Karpas-422 (cell line): ENCODE data around the gene PPM1F. TPM values are rescaled to one million over a fixed set of nuclear protein-coding genes. Genes with fewer than 3 reads are reported as not detected.

ENCODE experiments used
- DNase-seq: peaks from one replicate; pipeline ENCODE4 v3.0.0-alpha.2; 2015
- H2AFZ ChIP-seq: fragments of 200-600 bp; sonication (generic); 2 replicates; pipeline ENCODE4 v1.6.1; 2014; ENCODE audit warnings: antibody characterized with exemption, low read length, mixed read lengths
- H3K27ac ChIP-seq: fragments of 200-600 bp; sonication (generic); 2 replicates; pipeline ENCODE4 v1.5.1; 2014; ENCODE audit warnings: mild to moderate bottlenecking, low read length, moderate library complexity
- H3K27me3 ChIP-seq: fragments of 200-600 bp; sonication (generic); 2 replicates; pipeline ENCODE4 v1.6.1; 2014; ENCODE audit warnings: low read length, mixed read lengths
- H3K36me3 ChIP-seq: fragments of 200-600 bp; sonication (generic); 2 replicates; pipeline ENCODE4 v1.6.1; 2014; ENCODE audit warnings: low read length, mixed read lengths; ENCODE audit not compliant: insufficient read depth
- H3K4me1 ChIP-seq: fragments of 200-600 bp; sonication (generic); 2 replicates; pipeline ENCODE4 v1.6.1; 2014; ENCODE audit warnings: mild to moderate bottlenecking, low read length, mixed read lengths
- H3K4me2 ChIP-seq: fragments of 200-600 bp; sonication (generic); 2 replicates; pipeline ENCODE4 v1.6.1; 2014; ENCODE audit warnings: low read length, low read depth, mild to moderate bottlenecking; ENCODE audit not compliant: poor library complexity, severe bottlenecking
- H3K4me3 ChIP-seq: fragments of 200-600 bp; sonication (generic); 2 replicates; pipeline ENCODE4 v1.5.1; 2014; ENCODE audit warnings: mild to moderate bottlenecking, antibody characterized with exemption, low read length, mixed read lengths
- H3K79me2 ChIP-seq: fragments of 200-600 bp; sonication (generic); 2 replicates; pipeline ENCODE4 v1.6.1; 2014; ENCODE audit warnings: mild to moderate bottlenecking, low read length, mixed read lengths
- H3K9ac ChIP-seq: fragments of 200-600 bp; sonication (generic); 2 replicates; pipeline ENCODE4 v1.6.0; 2014; ENCODE audit warnings: low read length
- H3K9me2 ChIP-seq: fragments of 200-600 bp; sonication (generic), shearing (Covaris generic); replicated peaks from 2 replicates; pipeline ENCODE4 v1.6.0; 2014; ENCODE audit warnings: mild to moderate bottlenecking, low read length, moderate library complexity; ENCODE audit not compliant: insufficient read depth
- H3K9me3 ChIP-seq: fragments of 300-700, 200-600 bp; sonication (generic); 2 replicates; pipeline ENCODE4 v1.6.1; 2014; ENCODE audit warnings: low read length, mixed read lengths
- H4K20me1 ChIP-seq: fragments of 200-600 bp; sonication (generic); 2 replicates; pipeline ENCODE4 v1.6.1; 2014; ENCODE audit warnings: mild to moderate bottlenecking, antibody characterized with exemption, low read length, low read depth; ENCODE audit not compliant: insufficient read depth
- total RNA-seq: library from RNA; depleted of rRNA; stranded (reverse); fragments of >200 nt; shearing (Covaris generic); gene quantifications from 2 replicates; pipeline ENCODE4 v1.2.3, GENCODE V29; 2014; ENCODE audit warnings: low replicate concordance

PPM1F gene
- total RNA-seq, 1 experiment from 2014 or later: 21.1 TPM

DNA sequence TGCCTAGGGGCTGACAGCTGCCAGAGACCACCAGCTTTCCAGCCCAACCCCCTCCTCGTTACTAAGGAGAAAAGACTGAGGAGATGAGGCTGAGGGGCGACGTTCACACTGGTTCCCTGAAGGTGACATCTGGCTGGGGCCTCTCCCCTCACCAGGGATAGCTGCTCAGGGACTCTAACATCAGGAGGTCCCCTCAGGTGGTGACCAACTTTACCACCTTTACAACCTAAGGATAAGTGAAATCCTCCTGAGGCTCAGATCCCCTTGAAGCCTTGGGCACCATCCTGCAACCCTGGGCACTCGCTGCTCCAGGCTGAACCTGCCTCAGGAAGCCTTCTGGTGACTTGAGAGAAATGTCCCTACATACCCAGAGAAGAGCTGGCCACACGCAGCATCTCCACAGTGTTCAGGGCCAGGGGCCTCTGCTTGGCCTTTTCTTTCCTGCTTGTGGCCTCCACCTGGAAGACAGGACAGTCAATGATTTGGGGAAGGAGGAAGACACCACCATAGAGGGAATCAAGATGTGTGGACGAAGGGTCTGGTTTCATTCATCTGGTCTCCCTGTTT, 12.4 kb upstream of the PPM1F start:
- Histone ChIP-seq H3K4me2 (no peak overlapping the region), H3K36me3 (peaks cover 29% of the 10 kb centered on the region), H3K4me3 (no peak overlapping the region), H3K4me1 (no peaks in the 10 kb centered on the region), H4K20me1 (no peaks in the 10 kb centered on the region), H3K27ac (no peak overlapping the region), H3K79me2 (no peaks in the 10 kb centered on the region), H3K9me3 (no peaks in the 10 kb centered on the region), H3K9ac (no peak overlapping the region), H3K9me2 (no peaks in the 10 kb centered on the region), H3K27me3 (no peaks in the 10 kb centered on the region), H2AFZ (no peak overlapping the region)
- no peak for DNase-seq

DNA sequence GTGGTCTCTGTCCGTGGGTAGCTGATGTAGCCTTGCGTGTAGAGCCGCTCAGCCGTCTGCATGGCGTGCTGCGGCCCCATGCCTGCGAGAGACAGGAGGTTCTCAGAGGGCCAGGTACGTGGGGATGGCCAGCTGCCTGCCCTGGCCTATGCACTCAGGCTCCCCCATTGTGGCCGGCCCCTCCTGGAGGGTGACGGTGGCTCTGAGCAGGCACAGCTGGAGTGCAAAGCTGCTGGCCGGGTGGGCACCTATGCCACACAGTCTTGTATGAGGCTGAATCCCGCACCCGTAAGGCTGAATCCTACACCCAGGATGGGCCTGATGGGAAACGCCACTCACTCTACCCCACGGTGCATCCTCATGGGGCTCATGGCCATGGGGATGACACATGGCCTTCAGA, 11.6 kb upstream of the PPM1F start:
- Histone ChIP-seq H3K36me3 (peaks cover 29% of the 10 kb centered on the region), H3K9ac (no peak overlapping the region), H3K4me2 (no peak overlapping the region), H3K9me3 (no peaks in the 10 kb centered on the region), H4K20me1 (no peaks in the 10 kb centered on the region), H3K4me1 (no peaks in the 10 kb centered on the region), H3K27me3 (no peaks in the 10 kb centered on the region), H3K9me2 (no peaks in the 10 kb centered on the region), H2AFZ (no peak overlapping the region), H3K79me2 (no peaks in the 10 kb centered on the region), H3K4me3 (no peak overlapping the region), H3K27ac (no peak overlapping the region)
- no peak for DNase-seq

DNA sequence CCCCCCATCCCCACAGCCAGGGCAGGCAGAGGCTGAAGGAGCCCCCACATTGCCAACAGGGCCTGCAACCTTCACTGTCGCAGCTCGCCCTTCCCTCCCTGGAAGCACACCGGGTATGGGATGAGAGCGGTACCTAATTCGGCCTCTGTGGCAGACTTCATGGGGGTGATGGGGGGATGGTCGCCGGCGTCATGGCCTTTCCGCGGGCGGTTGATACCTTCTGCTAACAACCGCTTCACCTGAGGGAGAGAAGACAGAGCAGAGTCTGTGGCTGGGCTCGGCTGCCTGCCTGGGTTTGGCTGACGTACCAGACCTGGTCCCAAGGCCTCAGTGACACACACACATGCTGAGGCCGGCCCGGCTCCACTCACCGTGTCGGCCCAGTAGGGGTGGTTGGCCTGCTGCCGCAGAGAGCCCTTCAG, 11.2 kb upstream of the PPM1F start:
- no peaks in the 10 kb centered on the region for H3K27me3 ChIP-seq
- H3K4me2 ChIP-seq: no peak overlapping the region
- H3K9me2 ChIP-seq: no peaks in the 10 kb centered on the region
- no peak overlapping the region for H3K4me3 ChIP-seq
- no peaks in the 10 kb centered on the region for H3K79me2 ChIP-seq
- peaks cover 30% of the 10 kb centered on the region for H3K36me3 ChIP-seq
- no peak overlapping the region for H3K9ac ChIP-seq
- no peak overlapping the region for H2AFZ ChIP-seq
- DNase-seq: no peak
- no peak overlapping the region for H3K27ac ChIP-seq
- no peaks in the 10 kb centered on the region for H3K9me3 ChIP-seq
- H4K20me1 ChIP-seq: no peaks in the 10 kb centered on the region
- no peaks in the 10 kb centered on the region for H3K4me1 ChIP-seq

DNA sequence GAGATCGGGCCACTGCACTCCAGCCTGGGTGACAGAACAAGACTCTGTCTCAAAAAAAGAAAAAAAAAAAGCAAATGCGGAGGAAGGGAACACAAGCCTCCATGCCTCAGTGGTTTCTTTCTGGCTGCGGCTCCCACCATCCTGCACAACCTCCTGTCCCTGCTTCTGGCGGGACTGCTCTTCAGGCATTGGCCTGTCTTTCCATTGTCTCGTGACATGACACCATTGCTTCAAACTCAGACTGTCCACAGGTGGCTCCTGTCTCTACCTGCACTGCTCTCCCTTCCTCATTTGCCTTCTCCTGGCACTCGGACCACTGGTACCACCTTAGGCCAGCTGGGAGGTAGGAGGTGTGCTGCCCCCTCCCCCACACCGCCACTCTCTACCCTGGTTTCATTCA, 10.6 kb upstream of the PPM1F start:
- Histone ChIP-seq H3K9ac (no peak overlapping the region), H2AFZ (no peak overlapping the region)

DNA sequence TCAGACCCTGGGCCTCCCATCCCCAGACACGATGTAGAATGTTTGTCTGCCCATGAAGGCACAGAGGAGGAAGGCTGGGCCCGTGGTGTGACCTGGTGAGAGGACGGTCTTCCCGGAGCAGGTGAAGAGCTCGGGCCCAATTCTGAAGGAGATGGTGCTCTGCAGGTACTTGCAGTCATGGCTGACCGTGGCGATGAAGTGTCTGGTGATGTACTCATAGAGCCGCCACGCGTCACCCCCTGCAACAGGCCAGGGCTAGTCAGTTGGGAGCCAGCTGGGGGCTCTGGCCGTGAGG, 10.0 kb upstream of the PPM1F start:
- Histone ChIP-seq H3K4me2 (no peak overlapping the region), H3K27me3 (no peaks in the 10 kb centered on the region), H3K9ac (no peak overlapping the region), H3K36me3 (peaks cover 30% of the 10 kb centered on the region), H3K27ac (no peak overlapping the region), H3K9me3 (no peaks in the 10 kb centered on the region), H3K79me2 (no peaks in the 10 kb centered on the region), H3K4me1 (no peaks in the 10 kb centered on the region), H4K20me1 (no peaks in the 10 kb centered on the region), H2AFZ (no peak overlapping the region), H3K9me2 (no peaks in the 10 kb centered on the region), H3K4me3 (no peak overlapping the region)
- no peak for DNase-seq

More for the DNA sequence above, 10.6 kb upstream of the PPM1F start:
- Histone ChIP-seq H3K9me3 (no peaks in the 10 kb centered on the region), H3K4me1 (no peaks in the 10 kb centered on the region), H3K9me2 (no peaks in the 10 kb centered on the region), H3K36me3 (peaks cover 30% of the 10 kb centered on the region), H3K79me2 (no peaks in the 10 kb centered on the region), H3K4me2 (no peak overlapping the region), H3K4me3 (no peak overlapping the region), H3K27me3 (no peaks in the 10 kb centered on the region), H4K20me1 (no peaks in the 10 kb centered on the region), H3K27ac (no peak overlapping the region)
- no peak for DNase-seq

DNA sequence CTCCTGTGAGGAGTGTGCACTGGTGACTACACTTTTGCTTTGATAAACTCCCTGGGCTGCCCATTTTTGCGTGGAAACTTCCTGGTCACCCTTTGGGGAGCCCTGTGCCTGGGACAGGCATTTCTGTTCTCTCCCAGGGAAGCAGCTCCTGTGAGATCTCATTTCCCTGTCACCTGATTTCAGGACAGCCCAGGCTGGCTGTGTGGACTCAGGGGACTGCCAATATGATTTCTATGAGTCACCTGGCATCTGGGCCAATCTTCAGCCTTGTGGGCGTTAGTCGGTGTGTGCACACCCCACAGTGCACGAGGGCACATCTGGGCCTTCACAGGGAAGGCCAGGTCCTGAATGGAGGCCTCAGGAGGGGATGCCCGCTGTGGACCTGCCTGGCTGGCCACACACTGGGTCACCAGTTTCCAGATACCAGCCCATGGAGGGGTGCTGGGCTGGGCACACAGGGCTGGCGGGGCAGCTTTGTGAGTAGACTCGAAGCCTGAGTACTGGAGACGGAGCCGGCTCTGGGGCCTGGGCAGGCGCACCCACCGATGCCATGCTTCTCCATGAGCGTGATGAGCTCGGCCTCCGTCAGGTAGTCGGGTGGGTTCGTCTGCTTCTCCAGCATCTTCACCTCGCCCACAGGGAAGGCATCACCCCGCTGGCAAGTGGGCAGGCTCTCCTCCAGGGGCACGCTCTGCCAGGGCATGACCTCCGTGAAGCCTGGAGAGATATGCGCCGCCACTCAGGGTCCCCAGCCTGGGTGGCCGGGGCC, 9.4 kb upstream of the PPM1F start:
- DNase-seq: no peak
- H3K4me3 ChIP-seq: no peak overlapping the region
- H4K20me1 ChIP-seq: no peaks in the 10 kb centered on the region
- no peaks in the 10 kb centered on the region for H3K4me1 ChIP-seq
- H3K9me2 ChIP-seq: no peaks in the 10 kb centered on the region
- peaks cover 26% of the 10 kb centered on the region for H3K36me3 ChIP-seq
- no peaks in the 10 kb centered on the region for H3K27me3 ChIP-seq
- no peak overlapping the region for H2AFZ ChIP-seq
- H3K79me2 ChIP-seq: no peaks in the 10 kb centered on the region
- no peaks in the 10 kb centered on the region for H3K9me3 ChIP-seq
- no peak overlapping the region for H3K27ac ChIP-seq
- H3K9ac ChIP-seq: no peak overlapping the region
- no peak overlapping the region for H3K4me2 ChIP-seq

DNA sequence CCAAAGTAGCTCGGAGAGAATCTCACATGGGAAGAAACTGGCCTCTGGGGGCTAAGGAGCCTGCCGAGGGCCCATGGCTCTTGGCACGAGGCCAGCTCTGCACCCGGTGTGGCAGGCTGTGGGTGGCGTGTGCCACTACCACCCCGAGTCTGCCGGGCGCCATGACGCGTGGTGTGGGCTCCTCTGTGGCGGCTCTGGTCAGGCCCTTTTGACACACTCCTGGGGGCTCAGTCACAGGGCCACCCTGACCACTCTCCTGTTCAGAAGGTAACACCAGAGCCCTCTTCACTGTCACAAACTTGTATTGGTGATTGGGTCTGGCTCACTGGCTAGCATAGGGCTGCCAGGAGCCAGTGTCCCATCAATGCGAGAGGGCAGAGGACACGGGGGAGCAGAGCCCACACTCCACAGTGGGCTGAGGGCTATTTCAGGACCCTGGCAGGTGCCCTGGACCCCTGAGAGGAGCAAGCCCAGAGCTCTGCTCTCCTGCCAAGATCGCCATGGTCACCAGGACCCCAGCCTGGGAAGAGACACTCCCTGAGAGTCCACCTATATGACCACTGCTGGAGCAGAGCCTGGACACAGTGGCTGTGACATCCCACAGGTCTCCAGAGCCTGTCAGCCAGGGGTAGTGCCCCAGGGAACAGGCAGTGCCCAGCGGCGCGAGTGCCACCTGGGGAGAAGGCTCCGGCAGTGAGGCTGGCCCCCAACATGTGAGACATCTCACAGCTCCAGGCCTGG, 8.6 kb upstream of the PPM1F start:
- Histone ChIP-seq H4K20me1 (no peaks in the 10 kb centered on the region), H3K27ac (no peak overlapping the region), H3K4me1 (no peaks in the 10 kb centered on the region), H2AFZ (no peak overlapping the region), H3K9me2 (no peaks in the 10 kb centered on the region), H3K9me3 (no peaks in the 10 kb centered on the region), H3K36me3 (peaks cover 19% of the 10 kb centered on the region), H3K27me3 (no peaks in the 10 kb centered on the region), H3K4me2 (no peak overlapping the region), H3K79me2 (no peaks in the 10 kb centered on the region), H3K9ac (no peak overlapping the region), H3K4me3 (no peak overlapping the region)
- no peak for DNase-seq

DNA sequence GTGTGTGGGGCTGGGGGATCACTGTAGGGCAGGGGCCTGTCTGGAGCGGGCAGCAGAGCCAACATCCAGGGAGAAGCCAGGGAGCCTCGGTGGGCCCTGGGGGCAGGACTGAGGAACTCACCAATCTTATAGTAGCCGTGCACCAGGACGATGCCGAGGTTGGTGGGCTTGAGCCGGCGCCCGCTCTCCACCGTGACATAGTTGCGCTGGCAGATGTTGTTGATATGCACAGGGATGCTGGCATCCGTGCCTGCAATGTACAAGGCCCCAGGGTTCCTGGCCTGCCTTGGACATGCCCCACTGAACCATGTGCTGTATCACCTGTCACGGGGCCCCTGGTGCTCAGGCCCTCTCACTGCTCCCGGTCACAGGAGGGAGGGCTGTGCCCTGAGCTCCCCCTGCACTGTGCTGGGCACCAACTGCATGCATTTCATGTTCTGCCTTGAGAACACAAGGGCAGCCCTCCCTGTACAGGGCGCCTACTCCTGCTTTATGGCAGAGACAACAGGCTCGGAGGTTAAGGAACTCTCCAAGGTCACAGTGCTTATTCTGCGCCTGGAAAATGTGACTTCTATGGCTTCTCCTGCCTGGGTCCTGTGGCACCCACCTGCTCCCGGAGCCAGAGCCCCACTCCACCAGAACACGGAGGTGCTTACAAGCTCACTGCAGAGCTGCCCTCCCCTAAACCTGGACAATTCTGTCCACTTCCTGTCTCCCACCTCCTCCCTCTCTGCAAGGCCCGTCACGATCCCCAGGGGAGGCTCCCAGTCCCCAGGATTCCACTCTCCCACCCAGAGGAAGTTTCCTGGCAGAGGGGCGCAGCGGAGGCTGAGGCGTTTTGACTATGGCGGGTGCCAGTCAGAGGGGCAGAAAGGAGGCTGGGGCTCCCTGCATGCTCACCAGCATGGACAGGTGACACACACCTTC, 7.8 kb upstream of the PPM1F start:
- Histone ChIP-seq H3K9me3 (no peaks in the 10 kb centered on the region), H3K36me3 (peaks cover 16% of the 10 kb centered on the region), H3K4me3 (no peak overlapping the region), H3K27ac (no peak overlapping the region), H3K9me2 (no peaks in the 10 kb centered on the region), H3K4me2 (no peak overlapping the region), H3K79me2 (no peaks in the 10 kb centered on the region), H2AFZ (no peak overlapping the region), H4K20me1 (no peaks in the 10 kb centered on the region), H3K9ac (no peak overlapping the region), H3K27me3 (no peaks in the 10 kb centered on the region), H3K4me1 (no peaks in the 10 kb centered on the region)
- no peak for DNase-seq
